Measurements from ENCODE around the gene IGFBP3.
"Not testable (repeated sequence)": the region's sequence is repeated elsewhere in the genome, so short reads cannot be mapped to it uniquely, and the experiment has no call there.

IGFBP3 gene

GRCh38 chr7:45920502-45921380 lies at the start of gene IGFBP3:
Gene IGFBP3 (minus strand): TSS chr7:45921272. CDS start chr7:45921140, 132 bp downstream.
- no peak for DNase-seq

- DNase-seq = no peak
Observed at GRCh38 chr7:45970454-45970853, 49.4 kb upstream of the IGFBP3 start.

- DNase-seq = no peak
Observed at GRCh38 chr7:45969940-45970339, 48.9 kb upstream of the IGFBP3 start.

- no peak for DNase-seq
Observed at GRCh38 chr7:45968856-45969541, 47.9 kb upstream of the IGFBP3 start.

- no peak for DNase-seq
Observed at GRCh38 chr7:45968312-45968711, 47.2 kb upstream of the IGFBP3 start.

GRCh38 chr7:45967591-45968157 lies 46.6 kb upstream of the IGFBP3 start:
- no peak for DNase-seq

GRCh38 chr7:45962861-45963260 lies 41.8 kb upstream of the IGFBP3 start:
- no peak for DNase-seq

- DNase-seq = no peak
Observed at GRCh38 chr7:45957721-45958120, 36.6 kb upstream of the IGFBP3 start.

- no peak for DNase-seq
Observed at GRCh38 chr7:45955286-45955685, 34.2 kb upstream of the IGFBP3 start.

GRCh38 chr7:45953055-45953454 lies 32.0 kb upstream of the IGFBP3 start:
- DNase-seq = not testable (repeated sequence)

- DNase-seq = no peak
Observed at GRCh38 chr7:45944058-45944457, 23.0 kb upstream of the IGFBP3 start.

- no peak for DNase-seq
Observed at GRCh38 chr7:45940939-45941338, 19.9 kb upstream of the IGFBP3 start.

GRCh38 chr7:45940237-45940781 lies 19.2 kb upstream of the IGFBP3 start:
- DNase-seq = peak; percentile 71

GRCh38 chr7:45939574-45939973 lies 18.5 kb upstream of the IGFBP3 start:
- no peak for DNase-seq

GRCh38 chr7:45938626-45939302 lies 17.7 kb upstream of the IGFBP3 start:
- no peak for DNase-seq

- no peak for DNase-seq
Observed at GRCh38 chr7:45937862-45938261, 16.8 kb upstream of the IGFBP3 start.

GRCh38 chr7:45937301-45937700 lies 16.2 kb upstream of the IGFBP3 start:
- peak; percentile 31 for DNase-seq

- no peak for DNase-seq
Observed at GRCh38 chr7:45930967-45931366, 9.9 kb upstream of the IGFBP3 start.

GRCh38 chr7:45927721-45928120 lies 6.6 kb upstream of the IGFBP3 start:
- DNase-seq = no peak

- DNase-seq = no peak
Observed at GRCh38 chr7:45924283-45924682, 3.2 kb upstream of the IGFBP3 start.

GRCh38 chr7:45923818-45924217 lies 2.7 kb upstream of the IGFBP3 start:
- DNase-seq = no peak

GRCh38 chr7:45923290-45923689 lies 2.2 kb upstream of the IGFBP3 start:
- no peak for DNase-seq

- no peak for DNase-seq
Observed at GRCh38 chr7:45922810-45923209, 1.7 kb upstream of the IGFBP3 start.
